Vagina (tissue), 2 donors: ENCODE measurements around the gene KLK7.

Experiments
- CTCF ChIP-seq, 3 experiments: fragments of 450-650 bp in 2 of 3; fragments of 200-600 bp in 1 of 3; sonication (generic) in 1 of 3; IDR thresholded peaks; one replicate each; pipeline ENCODE4 v1.5.1; 2017 to 2019; ENCODE audit warnings: antibody characterized with exemption in 3 of 3, mild to moderate bottlenecking in 2 of 3, moderate library complexity in 2 of 3
- POLR2A ChIP-seq, 2 donors: fragments of 450-650 bp; IDR thresholded peaks; one replicate each; pipeline ENCODE4 v1.6.1; 2017; ENCODE audit warnings: antibody characterized with exemption in 2 of 2, mild to moderate bottlenecking in 2 of 2, moderate library complexity in 2 of 2
- POLR2AphosphoS5 ChIP-seq, 2 donors: sonication (generic); formaldehyde crosslinking; IDR thresholded peaks; one replicate each; pipeline ENCODE4 v1.9.0; 2017; ENCODE audit warnings: antibody characterized with exemption in 2 of 2, mild to moderate bottlenecking in 2 of 2, low read depth in 1 of 2; ENCODE audit not compliant: insufficient read depth in 1 of 2

DNA sequence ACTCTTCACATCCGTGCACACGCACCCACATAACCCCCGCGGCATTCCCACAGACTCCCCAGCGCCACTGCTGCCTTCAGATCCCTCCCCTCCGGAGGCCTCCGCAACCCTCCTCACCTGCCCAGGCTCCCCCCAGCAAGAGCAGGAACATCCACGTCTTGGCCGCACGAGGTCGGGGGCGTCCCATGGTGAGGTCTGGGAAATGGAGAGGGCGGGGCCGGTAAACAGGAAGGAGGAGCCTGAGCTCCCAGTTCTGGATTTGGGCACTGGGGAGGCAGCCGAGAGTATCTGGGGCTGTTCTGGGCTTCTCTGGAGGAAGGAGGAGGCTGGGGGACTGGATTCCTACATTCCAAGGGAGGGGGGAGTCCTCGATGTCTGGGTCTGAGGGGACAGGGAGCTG, 17.3 kb upstream of the KLK7 start:
- TF ChIP-seq CTCF (IDR thresholded peaks at IDR 0.05) (no peak), POLR2AphosphoS5 (IDR thresholded peaks at IDR 0.05; ENCODE audit: insufficient read depth in 1 of 2, low read depth in 1 of 2) (peak in 1 of 2 donors; percentile 28), POLR2A (IDR thresholded peaks at IDR 0.05) (no peak)
